GM19025 (cell line): Measurements from ENCODE around the gene BCL2L13.

ENCODE experiments used
- ATAC-seq: cut with Tn5 transposase; IDR thresholded peaks from one replicate; pipeline ENCODE4 v1.9.1; 2021; ENCODE audit warnings: mild to moderate bottlenecking, low read depth, moderate library complexity; ENCODE audit not compliant: unreplicated experiment

BCL2L13 gene, protein sequence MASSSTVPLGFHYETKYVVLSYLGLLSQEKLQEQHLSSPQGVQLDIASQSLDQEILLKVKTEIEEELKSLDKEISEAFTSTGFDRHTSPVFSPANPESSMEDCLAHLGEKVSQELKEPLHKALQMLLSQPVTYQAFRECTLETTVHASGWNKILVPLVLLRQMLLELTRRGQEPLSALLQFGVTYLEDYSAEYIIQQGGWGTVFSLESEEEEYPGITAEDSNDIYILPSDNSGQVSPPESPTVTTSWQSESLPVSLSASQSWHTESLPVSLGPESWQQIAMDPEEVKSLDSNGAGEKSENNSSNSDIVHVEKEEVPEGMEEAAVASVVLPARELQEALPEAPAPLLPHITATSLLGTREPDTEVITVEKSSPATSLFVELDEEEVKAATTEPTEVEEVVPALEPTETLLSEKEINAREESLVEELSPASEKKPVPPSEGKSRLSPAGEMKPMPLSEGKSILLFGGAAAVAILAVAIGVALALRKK

DNA sequence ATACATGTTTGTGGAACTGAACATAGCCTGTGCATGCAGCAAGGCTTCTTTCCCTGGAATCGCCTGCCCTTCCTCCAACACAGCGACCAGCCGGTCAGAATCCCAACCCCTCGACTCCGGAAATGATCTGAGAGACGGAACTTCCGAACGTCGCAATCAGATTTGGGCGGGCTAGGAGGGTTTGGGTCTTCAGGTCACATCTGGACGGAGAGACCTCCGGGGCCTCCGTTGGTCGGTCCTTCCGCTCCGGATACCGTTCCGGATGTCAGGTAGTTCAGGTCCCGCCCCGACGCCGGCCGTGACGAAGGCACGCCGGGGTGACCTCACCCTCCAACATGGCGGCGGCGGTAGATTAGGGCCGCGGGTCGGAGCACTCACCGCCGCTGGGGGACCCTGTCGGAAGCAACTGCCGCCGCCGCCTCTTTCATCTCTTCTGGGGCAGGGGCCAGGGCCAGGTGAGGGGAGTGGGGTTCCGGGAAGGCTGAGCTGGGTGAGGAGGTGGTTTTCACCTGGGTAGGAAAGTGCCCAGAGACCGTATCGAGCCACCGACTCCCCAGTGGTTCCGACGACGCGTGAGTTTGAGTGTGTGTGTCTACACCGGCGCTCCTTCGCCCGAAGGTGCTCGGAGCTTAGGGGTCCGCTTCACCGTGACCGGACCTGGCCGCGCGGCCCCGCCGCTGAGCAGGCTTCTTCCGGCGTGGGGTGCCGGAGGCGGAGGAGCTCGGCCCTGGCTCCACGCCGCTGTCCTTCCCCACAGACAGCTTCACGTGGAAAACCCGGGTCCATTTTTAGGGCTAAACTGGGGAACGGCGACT lies at the start of gene BCL2L13:
Gene BCL2L13 (plus strand): TSS at position 326 of the 815 bp plus-strand sequence. CDS start 16,955 bp downstream, outside the sequence.
- peak; percentile 93 for ATAC-seq

DNA sequence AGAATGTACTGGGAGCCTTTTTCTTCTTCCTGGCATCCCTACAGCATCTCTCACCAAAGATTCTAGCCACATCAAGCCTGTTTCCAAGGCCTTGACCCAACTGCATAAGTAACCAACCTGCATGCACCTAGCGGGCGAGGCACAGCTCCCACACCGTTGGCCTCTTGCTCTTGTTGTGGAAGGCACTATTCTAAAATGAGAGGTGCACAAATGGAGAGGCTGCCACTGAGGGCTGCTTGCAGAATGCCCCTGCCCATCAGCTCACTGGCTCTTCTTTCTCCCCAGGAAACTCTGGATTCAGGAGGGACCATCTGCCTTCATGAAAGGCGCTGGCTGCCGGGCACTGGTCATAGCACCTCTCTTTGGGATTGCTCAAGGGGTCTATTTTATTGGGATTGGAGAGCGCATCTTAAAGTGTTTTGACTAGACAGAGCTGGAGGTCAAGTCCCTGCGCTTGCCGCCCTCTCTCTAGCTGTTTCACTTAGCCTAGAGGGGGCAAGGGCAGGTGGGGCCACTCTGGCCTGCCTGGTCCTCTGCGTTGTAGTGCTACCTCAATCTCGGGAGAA lies 48.7 kb upstream of the BCL2L13 start:
- no peak for ATAC-seq

GRCh38 chr22:17590586-17590985 lies 48.0 kb upstream of the BCL2L13 start:
- no peak for ATAC-seq

DNA sequence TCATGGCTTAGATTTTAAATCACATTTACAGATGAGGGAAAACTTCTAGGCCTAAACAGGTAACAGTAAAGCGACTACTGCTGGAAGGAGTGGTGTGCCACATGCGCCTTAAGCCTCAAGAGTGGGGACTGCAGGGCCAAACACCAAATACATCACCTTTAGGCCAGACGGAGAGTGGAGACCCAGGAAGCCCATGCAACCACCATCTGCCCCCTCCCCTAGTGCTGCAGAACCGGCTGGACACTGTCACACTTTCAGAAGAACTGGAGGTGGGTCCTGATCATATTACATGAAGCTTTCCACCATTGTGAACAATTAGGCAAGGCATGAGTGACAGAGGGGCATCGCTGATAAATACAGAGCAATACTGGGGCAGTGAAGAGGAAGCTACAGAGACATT lies 46.4 kb upstream of the BCL2L13 start:
- no peak for ATAC-seq

DNA sequence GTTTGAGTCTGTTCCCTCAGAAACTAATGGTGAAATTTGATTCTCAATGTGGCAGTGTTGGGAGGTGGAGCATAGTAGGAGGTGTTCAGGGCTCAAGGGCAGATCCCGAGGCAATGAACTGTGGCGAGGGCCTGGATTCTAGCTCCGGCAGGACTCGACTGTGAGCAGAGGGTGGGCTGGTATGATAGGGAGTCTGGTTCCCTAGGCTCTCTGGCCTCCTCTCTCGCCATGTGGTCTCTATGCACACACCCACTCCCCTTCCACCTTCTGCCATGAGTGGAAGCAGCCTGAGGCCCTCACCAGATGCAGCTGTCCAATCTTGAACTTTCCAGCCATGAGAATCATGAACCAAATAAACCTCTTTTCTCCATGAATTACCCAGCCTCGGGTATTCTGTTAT lies 42.3 kb upstream of the BCL2L13 start:
- no peak for ATAC-seq

DNA sequence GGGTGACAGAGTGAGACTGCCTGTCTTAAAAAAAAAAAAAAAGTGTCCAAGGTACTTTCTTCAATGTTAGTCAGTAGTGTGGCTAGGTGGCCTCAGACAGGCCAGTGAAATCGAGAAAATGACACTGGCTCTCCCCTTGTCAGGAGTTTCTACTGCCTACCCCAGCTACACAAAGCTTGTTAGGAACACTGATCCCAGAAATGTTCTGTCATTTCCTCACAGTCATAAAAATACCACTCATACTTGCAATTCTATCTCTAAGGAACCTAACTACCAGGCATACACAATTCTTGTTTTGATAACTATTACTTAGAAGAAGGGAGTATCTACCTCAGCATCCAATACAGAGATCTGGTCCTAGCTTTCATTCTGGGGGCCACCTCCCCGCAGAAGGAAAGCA lies 41.3 kb upstream of the BCL2L13 start:
- no peak for ATAC-seq

- no peak for ATAC-seq
Measured at GRCh38 chr22:17598318-17598717, 40.2 kb upstream of the BCL2L13 start.

DNA sequence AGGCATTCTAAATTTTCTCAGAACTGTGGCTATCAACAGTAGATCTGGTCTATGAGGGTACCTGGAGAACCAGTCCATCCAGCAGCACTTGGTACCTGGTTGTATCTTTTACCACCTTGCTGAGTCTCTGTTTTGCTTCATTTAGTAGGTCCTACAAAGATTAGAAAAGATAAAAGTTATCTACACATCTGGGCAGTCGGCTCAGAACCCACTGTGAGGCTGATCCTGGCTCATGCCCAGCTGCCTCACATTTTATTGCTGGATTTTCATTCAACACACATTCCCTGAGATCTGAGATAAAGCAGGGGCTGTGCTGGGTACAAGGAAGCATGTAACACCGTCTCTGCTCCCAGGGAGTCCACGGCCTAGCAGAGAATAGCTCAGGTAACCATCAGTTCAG lies 37.5 kb upstream of the BCL2L13 start:
- ATAC-seq = no peak

DNA sequence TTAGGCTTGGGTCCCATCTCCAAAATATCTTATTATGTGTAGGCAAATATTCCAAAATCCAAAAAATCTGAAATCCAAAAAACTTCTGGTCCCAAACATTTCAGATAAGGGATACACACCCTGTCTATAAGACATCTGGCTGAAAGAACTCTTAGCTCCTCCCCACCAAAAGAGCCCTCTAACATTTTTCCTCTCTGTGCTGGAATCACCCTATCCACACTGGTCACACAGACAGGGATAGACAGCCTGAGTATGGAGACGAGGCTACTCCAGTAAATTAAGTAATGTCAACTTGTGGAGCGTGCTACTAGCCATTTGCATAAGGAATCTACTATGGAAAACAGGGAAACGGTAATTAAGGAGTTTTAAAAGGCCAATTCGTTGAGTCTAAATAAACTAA lies 34.9 kb upstream of the BCL2L13 start:
- no peak for ATAC-seq

DNA sequence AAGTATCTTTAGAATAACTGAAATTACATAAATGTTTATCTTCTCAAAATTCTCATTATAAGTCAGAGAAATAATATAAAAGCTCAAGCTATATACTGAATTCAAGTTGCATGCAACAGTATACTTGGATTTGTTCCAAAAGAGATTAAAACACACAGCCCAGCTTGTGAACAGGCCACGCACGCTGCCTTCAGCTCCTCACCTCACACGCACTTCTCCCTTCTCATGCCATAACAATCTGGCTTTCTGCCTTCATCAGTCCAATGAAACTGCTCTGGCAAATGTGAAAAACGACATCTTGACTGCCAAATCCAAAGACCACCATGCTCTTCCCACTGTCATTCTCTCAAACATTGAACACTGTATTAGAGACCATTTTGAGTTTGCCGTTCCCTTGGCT lies 32.1 kb upstream of the BCL2L13 start:
- no peak for ATAC-seq

DNA sequence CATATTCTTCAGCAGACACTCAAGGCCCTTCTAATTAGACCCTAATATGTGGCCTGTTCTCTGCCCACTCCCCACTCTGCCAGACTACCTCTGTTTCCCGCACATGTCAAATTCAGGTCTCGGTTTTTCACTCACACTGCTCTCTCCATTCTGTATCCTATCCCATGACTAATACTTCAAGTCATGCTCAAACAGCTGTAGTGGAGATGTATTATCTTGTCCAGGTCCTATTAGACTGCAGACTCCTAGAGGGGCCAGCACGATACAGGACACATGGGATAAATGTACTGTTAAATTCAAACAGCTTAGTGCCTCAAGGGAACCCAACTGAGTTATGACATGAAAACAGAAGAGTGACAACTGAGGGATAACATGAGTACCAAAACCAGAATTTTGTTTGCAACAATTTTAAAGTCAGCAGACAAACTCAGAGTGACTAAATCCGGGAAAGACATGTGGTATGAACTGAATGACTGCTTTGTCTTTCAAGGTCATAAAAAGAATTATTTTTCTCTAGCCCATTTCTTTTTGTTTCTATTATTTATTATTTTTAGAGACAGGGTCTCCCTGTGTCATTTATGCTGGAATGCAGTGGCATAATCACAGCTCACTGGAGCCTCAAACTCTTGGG lies 30.6 kb upstream of the BCL2L13 start:
- ATAC-seq = no peak

- ATAC-seq = no peak
Measured at GRCh38 chr22:17612057-17612456, 26.5 kb upstream of the BCL2L13 start.

GRCh38 chr22:17613280-17613679 lies 25.3 kb upstream of the BCL2L13 start:
- no peak for ATAC-seq

DNA sequence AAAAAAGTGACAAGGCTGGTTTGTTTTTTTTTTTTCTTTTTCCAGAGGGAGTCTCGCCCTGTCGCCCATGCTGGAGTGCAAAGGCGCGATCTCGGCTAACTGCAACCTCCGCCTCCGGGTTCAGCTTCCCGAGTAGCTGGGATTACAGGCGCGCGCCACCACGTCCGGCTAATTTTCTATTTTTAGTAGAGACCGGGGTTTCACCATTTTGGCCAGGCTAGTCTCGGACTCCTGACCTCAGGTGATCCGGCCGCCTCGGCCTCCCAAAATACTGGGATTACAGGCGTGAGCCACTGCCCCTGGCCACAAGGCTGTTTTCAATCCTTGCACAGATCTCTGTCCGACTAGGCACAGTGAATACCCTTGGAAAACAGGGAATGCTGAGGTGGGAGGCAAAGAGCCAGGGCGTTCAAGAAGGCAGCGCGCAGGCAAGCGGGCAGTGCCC lies 10.6 kb upstream of the BCL2L13 start:
- no peak for ATAC-seq

DNA sequence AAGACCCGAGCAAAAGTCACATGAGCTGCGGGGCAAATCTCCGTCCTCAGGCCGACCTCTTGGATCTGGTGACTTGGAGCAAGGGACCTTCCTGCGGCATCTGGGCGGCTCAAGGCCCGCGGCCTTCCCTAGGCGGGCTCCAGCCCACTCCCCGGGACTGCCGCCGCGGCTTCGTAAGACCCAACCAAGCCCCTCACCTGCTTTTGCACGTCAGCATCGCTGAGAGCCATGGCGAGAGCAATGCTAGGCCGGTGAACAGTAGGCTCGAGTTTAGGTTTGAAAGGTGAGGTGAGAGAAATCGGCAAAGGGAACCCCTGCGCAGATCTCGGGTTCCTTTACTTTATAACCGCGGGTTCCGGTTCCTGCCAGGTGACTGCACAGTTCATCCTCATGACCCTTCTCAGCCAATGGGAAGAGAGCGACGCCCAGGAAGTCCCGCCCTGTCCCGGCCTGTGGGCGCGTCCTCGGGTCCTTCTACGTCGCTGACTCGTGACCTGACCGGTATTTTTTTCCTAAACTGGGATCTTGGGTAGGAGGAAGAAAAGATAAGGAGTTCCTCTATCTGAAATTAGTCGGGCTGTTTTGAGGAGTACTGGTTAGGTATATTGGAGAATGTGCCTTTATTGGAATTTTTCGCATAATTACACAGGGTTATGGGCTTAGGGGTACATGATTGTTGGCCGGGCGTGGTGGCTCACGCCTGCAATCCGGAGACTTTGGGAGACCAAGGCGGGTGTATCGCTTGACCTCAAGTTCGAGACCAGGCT lies 10.0 kb upstream of the BCL2L13 start, which contains the start of gene ATP6V1E1:
Gene ATP6V1E1 (minus strand): TSS at position 344 of the 767 bp plus-strand sequence. CDS start 114 bp downstream, at position 230.
- ATAC-seq = peak; percentile 100

GRCh38 chr22:17629173-17629489 lies 9.4 kb upstream of the BCL2L13 start:
- no peak for ATAC-seq

DNA sequence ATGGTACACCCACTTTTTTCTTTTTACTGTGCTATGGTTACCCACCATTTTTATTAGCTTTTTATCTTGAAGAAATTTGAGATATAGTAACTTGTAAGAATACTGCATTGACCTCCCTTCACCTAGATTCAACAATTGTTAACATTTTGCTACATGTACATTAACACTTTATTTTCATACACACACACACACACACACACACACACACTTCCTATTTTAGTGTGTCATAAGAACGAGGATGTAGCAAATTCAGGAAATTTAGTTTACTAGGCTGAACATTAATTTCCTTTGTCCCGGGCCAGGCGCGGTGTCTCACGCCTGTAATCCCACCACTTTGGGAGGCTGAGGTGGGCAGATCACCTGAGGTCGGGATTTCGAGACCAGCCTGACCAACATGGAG lies 8.9 kb upstream of the BCL2L13 start:
- ATAC-seq = no peak

GRCh38 chr22:17631076-17631565 lies 7.4 kb upstream of the BCL2L13 start:
- ATAC-seq = no peak

DNA sequence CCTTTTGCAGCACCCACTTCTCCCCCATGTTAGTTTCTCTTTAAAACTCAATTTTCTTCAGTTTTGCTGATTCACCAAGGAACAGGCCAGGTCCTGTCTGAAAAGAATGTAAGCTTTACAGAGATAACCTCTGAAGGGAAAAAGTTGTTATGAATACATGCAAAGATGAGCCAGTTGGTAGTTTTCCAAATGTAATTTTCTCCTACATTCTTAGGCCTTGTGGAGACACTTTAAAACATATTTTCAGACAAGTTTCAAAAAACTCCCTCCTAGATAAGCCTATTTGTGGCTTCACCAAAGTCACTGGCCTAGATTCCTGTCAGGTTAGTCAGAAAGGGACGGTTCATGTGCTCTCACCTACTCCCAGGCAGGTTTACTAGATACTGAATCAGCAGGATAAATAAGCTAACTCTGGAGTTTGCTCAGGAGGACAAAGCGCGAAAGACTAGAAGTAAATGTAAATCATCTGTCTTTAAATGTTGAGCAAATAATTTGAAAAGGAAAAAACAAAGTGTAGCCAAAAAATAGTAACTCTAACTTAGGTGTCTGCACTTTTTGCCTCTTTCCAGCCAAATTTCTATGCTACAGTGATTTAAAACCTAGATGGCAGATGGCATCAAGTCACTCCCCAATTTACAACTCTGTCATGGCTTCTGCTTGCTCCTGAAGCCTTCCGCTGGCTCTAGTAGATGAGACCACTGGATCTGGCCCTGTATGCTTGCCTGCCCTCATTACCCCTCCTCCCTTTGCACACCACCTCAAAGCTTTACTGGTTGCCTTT lies 5.2 kb upstream of the BCL2L13 start:
- ATAC-seq = no peak
